Endothelial cell of umbilical vein (primary cell): ENCODE measurements around the gene FBXL17.

Source experiments
- CTCF ChIP-seq, 2 donors: IDR thresholded peaks; 1 replicate in 1 of 2; 2 replicates in 1 of 2; pipeline ENCODE4 v1.5.1; 2011; ENCODE audit warnings: low read length in 2 of 2, mild to moderate bottlenecking in 2 of 2, moderate library complexity in 2 of 2, control low read depth in 1 of 2, inconsistent platforms in 1 of 2, low read depth in 1 of 2; ENCODE audit not compliant: insufficient read depth in 1 of 2; ENCODE audit errors: extremely low read depth in 1 of 2
- EZH2 ChIP-seq: IDR thresholded peaks from 2 replicates; pipeline ENCODE4 v1.6.1; 2012; ENCODE audit warnings: borderline replicate concordance, low read depth, mild to moderate bottlenecking, moderate library complexity, low read length, inconsistent platforms; ENCODE audit not compliant: severe bottlenecking
- GATA2 ChIP-seq: IDR thresholded peaks from 2 replicates; pipeline ENCODE4 v1.7.0; 2011; ENCODE audit warnings: low read depth, mild to moderate bottlenecking, moderate library complexity, mixed read lengths, low read length; ENCODE audit not compliant: insufficient read length, insufficient read depth
- JUN ChIP-seq: IDR thresholded peaks from 2 replicates; pipeline ENCODE4 v1.6.1; 2011; ENCODE audit warnings: borderline replicate concordance, low read depth; ENCODE audit not compliant: insufficient read length, insufficient read depth
- MAX ChIP-seq: IDR thresholded peaks from 2 replicates; pipeline ENCODE4 v1.6.1; 2011; ENCODE audit not compliant: insufficient read depth, insufficient read length
- MYC ChIP-seq: IDR thresholded peaks from one replicate; pipeline ENCODE4 v1.6.1; 2011; ENCODE audit warnings: mild to moderate bottlenecking, low read depth, low read length
- POLR2A ChIP-seq: IDR thresholded peaks from 2 replicates; pipeline ENCODE4 v1.6.1; 2012; ENCODE audit warnings: low read depth, mild to moderate bottlenecking, control low read depth, low read length
- POLR2AphosphoS5 ChIP-seq: IDR thresholded peaks from 2 replicates; pipeline ENCODE4 v1.6.1; 2012; ENCODE audit warnings: low read depth, mild to moderate bottlenecking, control low read depth, low read length, moderate library complexity; ENCODE audit not compliant: insufficient read depth

- no peak for TF ChIP-seq MAX
- no peak for TF ChIP-seq CTCF (IDR thresholded peaks at IDR 0.05; ENCODE audit: extremely low read depth in 1 of 2, insufficient read depth in 1 of 2, low read depth in 1 of 2, low read length in 2 of 2)
- TF ChIP-seq EZH2: no peak
- no peak for TF ChIP-seq POLR2A
- no peak for TF ChIP-seq POLR2AphosphoS5
- no peak for TF ChIP-seq GATA2
- TF ChIP-seq MYC: no peak
- TF ChIP-seq JUN: no peak
Observed at GRCh38 chr5:107887166-107887943, 494.5 kb downstream of the FBXL17 start.
